NCI-H526 treated with DMSO at 0.1 percent for 48 hours (cell line): ENCODE data around the gene APCDD1L.
A peak's percentile ranks its signal among the peaks of the same experiment; 100 is the strongest.

Experiments used
- DNase-seq: peaks from one replicate; lab custom pipeline; 2025; lab: John Stamatoyannopoulos, UW

Gene APCDD1L

GRCh38 chr20:58466729-58467571, 48.2 kb downstream of the APCDD1L start:
- no peak for DNase-seq

GRCh38 chr20:58466095-58466708, 49.0 kb downstream of the APCDD1L start:
- no peak for DNase-seq

- no peak for DNase-seq
These were observed 50.4 kb downstream of the APCDD1L start for GRCh38 chr20:58464838-58465237.

GRCh38 chr20:58463256-58463655, 51.9 kb downstream of the APCDD1L start:
- DNase-seq, result no peak

- DNase-seq, result no peak
These were observed 53.3 kb downstream of the APCDD1L start for GRCh38 chr20:58461899-58462298.

GRCh38 chr20:58461104-58461503, 54.1 kb downstream of the APCDD1L start:
- DNase-seq, result no peak

- DNase-seq, result no peak
These were observed 56.0 kb downstream of the APCDD1L start for GRCh38 chr20:58459058-58459750.

GRCh38 chr20:58458342-58459057, 56.7 kb downstream of the APCDD1L start:
- no peak for DNase-seq

GRCh38 chr20:58457083-58457695, 58.0 kb downstream of the APCDD1L start:
- no peak for DNase-seq

- DNase-seq, result no peak
These were observed 60.7 kb downstream of the APCDD1L start for GRCh38 chr20:58454460-58454859.

GRCh38 chr20:58453391-58453790, 61.8 kb downstream of the APCDD1L start:
- DNase-seq, result no peak

- DNase-seq, result no peak
These were observed 62.4 kb downstream of the APCDD1L start for GRCh38 chr20:58452667-58453255.

- DNase-seq, result no peak
These were observed 64.9 kb downstream of the APCDD1L start for GRCh38 chr20:58450254-58450653.

- no peak for DNase-seq
These were observed 65.4 kb downstream of the APCDD1L start for GRCh38 chr20:58449681-58450221.

- no peak for DNase-seq
These were observed 66.2 kb downstream of the APCDD1L start for GRCh38 chr20:58448958-58449357.

GRCh38 chr20:58447511-58448391, 67.4 kb downstream of the APCDD1L start:
- peak; percentile 72 for DNase-seq

- DNase-seq, result no peak
These were observed 68.3 kb downstream of the APCDD1L start for GRCh38 chr20:58446960-58447265.

- DNase-seq, result no peak
These were observed 68.8 kb downstream of the APCDD1L start for GRCh38 chr20:58446264-58446959.

GRCh38 chr20:58444746-58445255, 70.4 kb downstream of the APCDD1L start:
- DNase-seq, result no peak
